K562 (cell line): Measurements from ENCODE around the gene GTF3C1. TPM values are rescaled to one million over a fixed set of nuclear protein-coding genes. Genes with fewer than 3 reads are reported as not detected.

Source experiments
- ATAC-seq: fragments of 200-7000 bp; cut with Tn5 transposase; 3 replicates; pipeline ENCODE4 v1.9.1; 2020; ENCODE audit warnings: moderate library complexity
- BruUV-seq: library from RNA; stranded (reverse); fragments of 400-500 nt; replicated peaks from 2 replicates; lab custom pipeline; 2021; lab: Mats Ljungman, UMichigan
- CTCF ChIA-PET: fragments of 300-600 bp; formaldehyde crosslinking; extraction: SDS; loops from one replicate; lab custom pipeline; 2021; ENCODE audit warnings: low intra/inter-chr PET ratio; lab: Yijun Ruan, JAX
- POLR2A ChIA-PET: fragments of 300-600, 350-650 bp; sonication (Branson Sonifier 250); formaldehyde crosslinking; extraction: SDS; loops from one replicate; lab custom pipeline; 2021; ENCODE audit warnings: antibody characterized with exemption, inconsistent platforms; lab: Yijun Ruan, JAX
- DNase-seq, 4 experiments: peaks; one replicate each; pipeline versions ENCODE4 v3.0.0 to v3.0.0-alpha.2; 2011 to 2018; ENCODE audit warnings: low spot score in 3 of 4, mixed read lengths in 3 of 4; ENCODE audit errors: extremely low read depth in 1 of 4
- FAIRE-seq: peaks from 2 replicates; lab custom pipeline; 2011; peaks lifted over from hg19 to GRCh38; lab: Jason Lieb, UNC
- H2AFZ ChIP-seq: 2 replicates; pipeline ENCODE4 v1.6.0; 2011; ENCODE audit warnings: low read depth, low read length, control low read depth, inconsistent platforms
- H3K27ac ChIP-seq: fragments of 200-600 bp; 3 replicates; pipeline ENCODE4 v1.8.0; 2011; ENCODE audit warnings: low read depth, mild to moderate bottlenecking, control low read depth, inconsistent platforms, low read length, moderate library complexity, mixed read lengths; ENCODE audit errors: extremely low read depth
- H3K27me3 ChIP-seq, 2 experiments: fragments of 300-600 bp in 1 of 2; 2 replicates in 1 of 2; 3 replicates in 1 of 2; pipeline versions ENCODE4 v1.6.0 to v1.8.0; 2011; ENCODE audit warnings: inconsistent platforms in 2 of 2, low read length in 2 of 2, mild to moderate bottlenecking in 1 of 2, mixed read lengths in 1 of 2, moderate library complexity in 1 of 2; ENCODE audit not compliant: control insufficient read depth in 2 of 2, insufficient read depth in 2 of 2
- H3K36me3 ChIP-seq: fragments of 300-600 bp; 3 replicates; pipeline ENCODE4 v1.8.0; 2011; ENCODE audit warnings: mild to moderate bottlenecking, low read length, inconsistent platforms; ENCODE audit not compliant: control insufficient read depth, insufficient read depth
- H3K4me1 ChIP-seq, 2 experiments: fragments of 200-600 bp in 1 of 2; replicated peaks in 1 of 2; 2 replicates in 1 of 2; 3 replicates in 1 of 2; pipeline versions ENCODE4 v1.5.1 to v1.8.0; 2011; ENCODE audit warnings: inconsistent platforms in 2 of 2, low read length in 2 of 2, mild to moderate bottlenecking in 1 of 2, mixed read lengths in 1 of 2, moderate library complexity in 1 of 2; ENCODE audit not compliant: control insufficient read depth in 2 of 2, insufficient read depth in 2 of 2
- H3K4me2 ChIP-seq: 2 replicates; pipeline ENCODE4 v1.6.1; 2011; ENCODE audit warnings: low read length, control low read depth, inconsistent platforms, mixed read lengths; ENCODE audit not compliant: insufficient read depth
- H3K4me3 ChIP-seq: fragments of 200-600 bp; sonication (generic), shearing (Covaris generic); 2 replicates; pipeline ENCODE4 v1.5.1; 2016; ENCODE audit warnings: control low read depth, inconsistent platforms
- H3K79me2 ChIP-seq: fragments of 200-600 bp; 3 replicates; pipeline ENCODE4 v1.8.0; 2011; ENCODE audit warnings: low read length, inconsistent platforms; ENCODE audit not compliant: control insufficient read depth, insufficient read depth
- H3K9ac ChIP-seq, 2 experiments: 2 replicates each; pipeline versions ENCODE4 v1.6.0 to v1.6.1; 2011; ENCODE audit warnings: low read depth in 2 of 2, low read length in 2 of 2, control low read depth in 1 of 2, inconsistent platforms in 1 of 2, mild to moderate bottlenecking in 1 of 2, mixed read lengths in 1 of 2; ENCODE audit not compliant: insufficient read depth in 1 of 2
- H3K9me1 ChIP-seq: one replicate; pipeline ENCODE4 v1.6.0; 2011; ENCODE audit warnings: inconsistent platforms, mild to moderate bottlenecking, low read length, moderate library complexity; ENCODE audit not compliant: control insufficient read depth, insufficient read depth
- H3K9me3 ChIP-seq: replicated peaks from 2 replicates; pipeline ENCODE4 v1.5.1; 2011; ENCODE audit warnings: low read depth, low read length, inconsistent platforms; ENCODE audit not compliant: control insufficient read depth, insufficient read depth
- H4K20me1 ChIP-seq: replicated peaks from 2 replicates; pipeline ENCODE4 v1.6.1; 2011; ENCODE audit warnings: low read length, inconsistent platforms, mixed read lengths; ENCODE audit not compliant: control insufficient read depth, insufficient read depth
- HDAC3 ChIP-seq: fragments of 450-650 bp; IDR thresholded peaks from 2 replicates; pipeline ENCODE4 v1.6.1; 2018; ENCODE audit warnings: borderline replicate concordance, mild to moderate bottlenecking, moderate library complexity; ENCODE audit not compliant: partially characterized antibody
- NFXL1 ChIP-seq: fragments of 450-650 bp; formaldehyde crosslinking; IDR thresholded peaks from 2 replicates; pipeline ENCODE4 v1.4.0; 2021; ENCODE audit warnings: mild to moderate bottlenecking
- USF2 ChIP-seq: sonication (generic); formaldehyde crosslinking; IDR thresholded peaks from 2 replicates; pipeline ENCODE4 v1.5.0; 2020; ENCODE audit warnings: missing genetic modification reagents
- ZEB2 ChIP-seq: fragments of 450-650 bp; IDR thresholded peaks from 2 replicates; pipeline ENCODE4 v1.6.1; 2016
- ZNF695 ChIP-seq: fragments of 450-650 bp; formaldehyde crosslinking; IDR thresholded peaks from 2 replicates; pipeline ENCODE4 v1.4.0; 2020; ENCODE audit warnings: mild to moderate bottlenecking, moderate library complexity
- WGBS: fragments of 100-300 bp; shearing (Covaris generic); methylation state at CpG from one replicate; pipeline ENCODE4 v1.1.6; 2016; ENCODE audit warnings: low coverage, mixed read lengths; ENCODE audit not compliant: insufficient coverage; ENCODE audit errors: missing lambda C conversion rate; 5-methylcytosine and 5-hydroxymethylcytosine counted together
- in situ Hi-C: fragments of 300-500 bp; cut with MboI; formaldehyde crosslinking; loops from 4 replicates; pipeline ENCODE4 v1.15.0; 2018; ENCODE audit warnings: inconsistent platforms, mixed read lengths
- intact Hi-C: fragments of 100-400 bp; cut with micrococcal nuclease; formaldehyde crosslinking; loops from 2 replicates; pipeline ENCODE4 v1.14.2; 2022
- polyA plus RNA-seq, 8 experiments: library from polyadenylated mRNA; depleted of rRNA in 4 of 8; stranded (reverse) in 5 of 8; unstranded in 3 of 8; fragments of >200 nt; fragmentation: Nextera tagmentation in 2 of 8; fragmentation: Illumina TruSeq in 1 of 8; extraction: Ambion mirVana in 2 of 8; extraction: Trizol in 1 of 8; gene quantifications; 2 replicates each; pipeline versions ENCODE4 v1.2.1 to v1.2.3, GENCODE V29; 2011 to 2014; ENCODE audit warnings: inconsistent platforms in 1 of 8, missing spikeins in 1 of 8
- total RNA-seq, 7 experiments: library from RNA; depleted of rRNA in 6 of 7; stranded (reverse); fragments of >200 nt in 6 of 7; fragmentation: Illumina TruSeq in 2 of 7; extraction: Trizol in 2 of 7; gene quantifications; 2 replicates each; pipeline versions ENCODE4 v1.2.1 to v1.2.3, GENCODE V29; 2011 to 2021; ENCODE audit warnings: low replicate concordance in 1 of 7
- TF ChIP-seq, protein P1 (sequence below): fragments of 450-650 bp; IDR thresholded peaks from 2 replicates; pipeline ENCODE4 v1.6.1; 2016; ENCODE audit warnings: mild to moderate bottlenecking, moderate library complexity

Gene GTF3C1
- total and polyA plus RNA-seq, 9 of the 15 experiments (the other 6 are each of a cell fraction or from before 2014, with no cell fraction given) = 0.72 to 63.6 (median 30.9) TPM

- intact Hi-C loops = no loop called here
- no TSS peak for BruUV-seq
- Histone ChIP-seq H3K4me1 (peaks cover 3 to 4% of the 10 kb centered on the region in 2 experiments; a peak in 2 of 5 replicates), H4K20me1 (no peaks in the 10 kb centered on the region), H3K79me2 (no peaks in the 10 kb centered on the region)
- DNase-seq = no peak
- no peak for FAIRE-seq
- no peak for ATAC-seq
- 71% methylated on average over 8 of the region's 8 CpGs for WGBS
- TF ChIP-seq HDAC3 (no peak), USF2 (no peak), ZNF695 (CRISPR knock-in tag) (no peak), ZEB2 (no peak), NFXL1 (CRISPR knock-in tag) (no peak)
- TF ChIP-seq, protein P1, sequence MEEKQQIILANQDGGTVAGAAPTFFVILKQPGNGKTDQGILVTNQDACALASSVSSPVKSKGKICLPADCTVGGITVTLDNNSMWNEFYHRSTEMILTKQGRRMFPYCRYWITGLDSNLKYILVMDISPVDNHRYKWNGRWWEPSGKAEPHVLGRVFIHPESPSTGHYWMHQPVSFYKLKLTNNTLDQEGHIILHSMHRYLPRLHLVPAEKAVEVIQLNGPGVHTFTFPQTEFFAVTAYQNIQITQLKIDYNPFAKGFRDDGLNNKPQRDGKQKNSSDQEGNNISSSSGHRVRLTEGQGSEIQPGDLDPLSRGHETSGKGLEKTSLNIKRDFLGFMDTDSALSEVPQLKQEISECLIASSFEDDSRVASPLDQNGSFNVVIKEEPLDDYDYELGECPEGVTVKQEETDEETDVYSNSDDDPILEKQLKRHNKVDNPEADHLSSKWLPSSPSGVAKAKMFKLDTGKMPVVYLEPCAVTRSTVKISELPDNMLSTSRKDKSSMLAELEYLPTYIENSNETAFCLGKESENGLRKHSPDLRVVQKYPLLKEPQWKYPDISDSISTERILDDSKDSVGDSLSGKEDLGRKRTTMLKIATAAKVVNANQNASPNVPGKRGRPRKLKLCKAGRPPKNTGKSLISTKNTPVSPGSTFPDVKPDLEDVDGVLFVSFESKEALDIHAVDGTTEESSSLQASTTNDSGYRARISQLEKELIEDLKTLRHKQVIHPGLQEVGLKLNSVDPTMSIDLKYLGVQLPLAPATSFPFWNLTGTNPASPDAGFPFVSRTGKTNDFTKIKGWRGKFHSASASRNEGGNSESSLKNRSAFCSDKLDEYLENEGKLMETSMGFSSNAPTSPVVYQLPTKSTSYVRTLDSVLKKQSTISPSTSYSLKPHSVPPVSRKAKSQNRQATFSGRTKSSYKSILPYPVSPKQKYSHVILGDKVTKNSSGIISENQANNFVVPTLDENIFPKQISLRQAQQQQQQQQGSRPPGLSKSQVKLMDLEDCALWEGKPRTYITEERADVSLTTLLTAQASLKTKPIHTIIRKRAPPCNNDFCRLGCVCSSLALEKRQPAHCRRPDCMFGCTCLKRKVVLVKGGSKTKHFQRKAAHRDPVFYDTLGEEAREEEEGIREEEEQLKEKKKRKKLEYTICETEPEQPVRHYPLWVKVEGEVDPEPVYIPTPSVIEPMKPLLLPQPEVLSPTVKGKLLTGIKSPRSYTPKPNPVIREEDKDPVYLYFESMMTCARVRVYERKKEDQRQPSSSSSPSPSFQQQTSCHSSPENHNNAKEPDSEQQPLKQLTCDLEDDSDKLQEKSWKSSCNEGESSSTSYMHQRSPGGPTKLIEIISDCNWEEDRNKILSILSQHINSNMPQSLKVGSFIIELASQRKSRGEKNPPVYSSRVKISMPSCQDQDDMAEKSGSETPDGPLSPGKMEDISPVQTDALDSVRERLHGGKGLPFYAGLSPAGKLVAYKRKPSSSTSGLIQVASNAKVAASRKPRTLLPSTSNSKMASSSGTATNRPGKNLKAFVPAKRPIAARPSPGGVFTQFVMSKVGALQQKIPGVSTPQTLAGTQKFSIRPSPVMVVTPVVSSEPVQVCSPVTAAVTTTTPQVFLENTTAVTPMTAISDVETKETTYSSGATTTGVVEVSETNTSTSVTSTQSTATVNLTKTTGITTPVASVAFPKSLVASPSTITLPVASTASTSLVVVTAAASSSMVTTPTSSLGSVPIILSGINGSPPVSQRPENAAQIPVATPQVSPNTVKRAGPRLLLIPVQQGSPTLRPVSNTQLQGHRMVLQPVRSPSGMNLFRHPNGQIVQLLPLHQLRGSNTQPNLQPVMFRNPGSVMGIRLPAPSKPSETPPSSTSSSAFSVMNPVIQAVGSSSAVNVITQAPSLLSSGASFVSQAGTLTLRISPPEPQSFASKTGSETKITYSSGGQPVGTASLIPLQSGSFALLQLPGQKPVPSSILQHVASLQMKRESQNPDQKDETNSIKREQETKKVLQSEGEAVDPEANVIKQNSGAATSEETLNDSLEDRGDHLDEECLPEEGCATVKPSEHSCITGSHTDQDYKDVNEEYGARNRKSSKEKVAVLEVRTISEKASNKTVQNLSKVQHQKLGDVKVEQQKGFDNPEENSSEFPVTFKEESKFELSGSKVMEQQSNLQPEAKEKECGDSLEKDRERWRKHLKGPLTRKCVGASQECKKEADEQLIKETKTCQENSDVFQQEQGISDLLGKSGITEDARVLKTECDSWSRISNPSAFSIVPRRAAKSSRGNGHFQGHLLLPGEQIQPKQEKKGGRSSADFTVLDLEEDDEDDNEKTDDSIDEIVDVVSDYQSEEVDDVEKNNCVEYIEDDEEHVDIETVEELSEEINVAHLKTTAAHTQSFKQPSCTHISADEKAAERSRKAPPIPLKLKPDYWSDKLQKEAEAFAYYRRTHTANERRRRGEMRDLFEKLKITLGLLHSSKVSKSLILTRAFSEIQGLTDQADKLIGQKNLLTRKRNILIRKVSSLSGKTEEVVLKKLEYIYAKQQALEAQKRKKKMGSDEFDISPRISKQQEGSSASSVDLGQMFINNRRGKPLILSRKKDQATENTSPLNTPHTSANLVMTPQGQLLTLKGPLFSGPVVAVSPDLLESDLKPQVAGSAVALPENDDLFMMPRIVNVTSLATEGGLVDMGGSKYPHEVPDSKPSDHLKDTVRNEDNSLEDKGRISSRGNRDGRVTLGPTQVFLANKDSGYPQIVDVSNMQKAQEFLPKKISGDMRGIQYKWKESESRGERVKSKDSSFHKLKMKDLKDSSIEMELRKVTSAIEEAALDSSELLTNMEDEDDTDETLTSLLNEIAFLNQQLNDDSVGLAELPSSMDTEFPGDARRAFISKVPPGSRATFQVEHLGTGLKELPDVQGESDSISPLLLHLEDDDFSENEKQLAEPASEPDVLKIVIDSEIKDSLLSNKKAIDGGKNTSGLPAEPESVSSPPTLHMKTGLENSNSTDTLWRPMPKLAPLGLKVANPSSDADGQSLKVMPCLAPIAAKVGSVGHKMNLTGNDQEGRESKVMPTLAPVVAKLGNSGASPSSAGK = no peak
- TF ChIP-seq, all 486 proteins: peak for 0
- Histone ChIP-seq H3K9me3 (no peaks in the 10 kb centered on the region), H3K27me3 (no peaks in the 10 kb centered on the region), H3K9me1 (no peaks in the 10 kb centered on the region), H3K36me3 (no peaks in the 10 kb centered on the region), H3K4me2 (no peak overlapping the region), H3K9ac (no peak overlapping the region), H2AFZ (no peak overlapping the region), H3K27ac (no peak overlapping the region), H3K4me3 (no peak overlapping the region)
- in situ Hi-C loops = no loop called here
- ChIA-PET POLR2A (interaction anchor here (0.6 to 1.0 kb wide), 3 partner anchors 11 to 33 kb away, joined by 3 to 4 read pairs (median 3); partner anchors contain the start of genes GTF3C1 and KATNIP), CTCF (no interaction called here)
Observed at GRCh38 chr16:27561216-27561615, 11.5 kb upstream of the GTF3C1 start.
